NCI-H1092 (cell line): Measurements from ENCODE around the gene TRDN.
"Not testable (repeated sequence)": the region's sequence is repeated elsewhere in the genome, so short reads cannot be mapped to it uniquely, and the experiment has no call there.

ENCODE experiments used
- DNase-seq: peaks from one replicate; lab custom pipeline; 2025; lab: John Stamatoyannopoulos, UW

Gene TRDN

DNA sequence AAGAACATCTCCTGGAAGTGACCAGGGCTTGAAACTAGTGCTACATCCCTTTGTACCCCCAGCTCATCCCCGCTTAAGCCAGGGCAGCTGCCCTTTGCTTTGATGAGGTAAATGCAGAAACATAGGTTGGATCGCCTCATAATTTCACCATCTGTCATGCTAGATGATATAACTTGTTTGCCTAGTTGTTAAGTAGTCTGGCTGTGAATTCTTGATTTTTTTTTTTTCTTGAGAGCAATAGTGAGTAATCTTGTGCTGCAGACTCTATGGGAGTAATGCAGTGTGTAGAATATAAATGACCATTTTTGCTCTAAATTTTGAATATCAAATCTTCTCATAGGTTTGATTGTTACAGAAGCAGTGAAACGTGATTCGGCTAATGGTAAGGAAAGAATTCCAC lies 4.1 kb downstream of the TRDN start:
- no peak for DNase-seq

DNA sequence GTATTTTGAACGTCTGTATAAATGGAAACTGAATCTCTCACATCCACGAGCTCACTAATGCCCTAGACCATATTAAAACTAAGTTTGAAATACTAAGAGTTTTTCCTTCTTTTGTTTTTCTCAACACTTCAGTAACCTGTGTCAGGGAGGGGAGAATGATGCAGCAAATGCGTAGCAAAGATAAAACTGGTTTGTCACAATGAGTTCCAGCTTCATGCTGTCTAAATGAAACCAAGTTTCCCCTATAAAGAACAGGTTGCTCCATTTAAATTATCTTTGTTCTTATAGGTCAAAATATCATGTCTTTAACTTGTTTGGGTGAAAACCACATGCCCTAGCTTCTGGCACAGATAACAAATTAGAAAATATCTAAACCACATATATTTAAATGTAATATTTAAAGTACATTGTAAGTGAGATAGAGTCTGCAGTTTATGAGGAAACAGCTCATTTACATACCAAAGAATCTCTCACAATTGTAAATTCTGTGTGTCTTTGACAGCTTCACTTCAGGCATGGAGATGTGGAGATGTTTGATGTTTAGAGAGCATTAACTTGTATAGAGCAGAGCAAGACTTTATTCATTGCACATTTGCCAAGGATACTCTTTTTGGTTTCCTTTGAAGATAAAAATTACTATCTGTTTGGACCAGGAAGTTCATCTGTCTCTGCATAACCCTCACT lies 7.3 kb downstream of the TRDN start:
- DNase-seq, result no peak

DNA sequence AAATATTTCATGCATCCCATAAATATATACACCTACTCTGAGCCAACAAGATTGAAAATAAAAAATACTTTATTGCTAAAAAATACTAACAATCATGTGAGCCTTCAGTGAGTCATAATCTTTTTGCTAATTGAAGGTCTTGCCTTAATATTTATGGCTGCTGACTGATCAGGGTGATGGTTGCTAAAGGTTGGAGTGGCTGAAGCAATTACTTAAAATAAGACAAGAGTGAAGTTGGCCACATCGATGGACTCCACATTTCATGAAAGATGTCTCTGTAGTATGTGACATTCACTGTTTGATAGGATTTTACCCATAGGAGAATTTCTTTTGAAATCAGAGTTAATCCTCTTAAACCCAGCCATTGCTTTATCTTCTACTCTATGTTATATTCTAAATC lies 11.1 kb downstream of the TRDN start:
- DNase-seq, result no peak

DNA sequence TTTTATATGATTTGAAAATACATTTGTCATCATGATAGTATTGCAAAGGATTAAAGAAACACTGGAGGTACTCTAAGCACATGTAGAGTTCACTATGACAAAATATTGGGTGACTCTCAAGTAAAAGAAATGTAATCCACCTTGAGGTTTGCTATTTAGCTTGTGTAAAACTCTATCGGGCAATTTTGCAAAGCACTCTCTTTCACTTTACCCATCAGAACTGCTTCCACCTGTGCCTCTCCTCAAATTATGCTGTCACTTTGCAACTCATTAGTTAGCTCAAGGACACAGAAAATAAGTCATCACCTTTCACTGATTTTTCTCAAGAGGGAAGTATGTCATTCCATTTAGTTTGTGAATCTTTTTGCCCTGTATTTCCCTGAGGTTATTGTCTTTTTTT lies 14.0 kb downstream of the TRDN start:
- DNase-seq, result no peak

DNA sequence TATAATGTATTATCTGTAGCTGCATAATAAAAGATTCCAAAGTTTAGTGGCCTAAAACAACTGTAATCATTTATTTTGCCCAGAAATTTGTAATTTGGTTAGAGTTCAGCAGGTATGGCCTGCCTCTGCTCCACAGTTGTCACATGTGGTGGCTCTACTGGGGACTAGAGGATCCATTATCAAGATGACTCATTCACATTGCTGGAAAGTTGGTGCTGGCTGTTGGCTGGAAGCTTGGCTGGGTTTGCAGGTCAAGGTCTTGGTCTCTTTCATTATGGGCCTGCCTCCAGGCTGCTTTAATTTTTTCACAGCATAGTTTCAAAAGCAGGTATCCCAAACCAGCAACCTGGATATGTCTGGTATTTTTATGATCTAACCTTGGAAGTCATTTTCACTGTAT lies 17.6 kb downstream of the TRDN start:
- DNase-seq, result no peak

DNA sequence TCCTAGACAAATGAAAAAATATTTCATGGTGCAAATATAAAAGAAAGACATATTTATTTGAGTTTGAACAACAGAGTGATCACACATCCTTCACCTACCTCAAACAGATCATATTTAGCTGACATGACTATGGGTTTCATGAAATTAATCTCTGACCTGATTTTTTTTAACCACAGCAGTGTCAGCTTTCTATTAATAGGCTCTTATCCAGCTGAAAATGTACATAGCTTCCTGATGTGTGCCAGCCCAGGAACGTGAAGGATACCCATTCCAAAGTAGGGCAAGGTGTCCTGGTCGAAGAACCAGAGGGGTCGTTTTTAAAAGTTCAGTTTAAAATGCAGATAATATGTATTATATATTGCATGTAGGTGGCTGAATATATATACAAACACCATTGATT lies 19.8 kb downstream of the TRDN start:
- DNase-seq, result no peak

DNA sequence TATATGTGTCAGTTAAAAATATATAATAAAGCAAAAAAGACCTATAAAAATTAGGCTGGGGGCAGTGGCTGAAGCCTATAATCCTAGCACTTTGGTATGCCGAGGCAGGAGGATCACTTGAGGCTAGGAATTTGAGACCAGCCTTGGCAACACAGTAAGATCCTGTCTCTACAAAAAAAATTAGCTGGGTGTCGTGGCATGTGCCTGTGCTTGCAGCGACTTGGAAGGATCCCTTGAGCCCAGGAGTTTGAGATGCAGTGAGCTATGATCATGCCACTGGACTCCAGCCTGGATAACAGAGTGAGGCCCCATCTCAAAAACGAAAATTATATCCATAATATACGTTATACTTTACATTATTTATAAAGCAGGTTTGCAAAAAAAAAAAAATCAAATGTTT lies 20.7 kb downstream of the TRDN start:
- DNase-seq, result no peak

DNA sequence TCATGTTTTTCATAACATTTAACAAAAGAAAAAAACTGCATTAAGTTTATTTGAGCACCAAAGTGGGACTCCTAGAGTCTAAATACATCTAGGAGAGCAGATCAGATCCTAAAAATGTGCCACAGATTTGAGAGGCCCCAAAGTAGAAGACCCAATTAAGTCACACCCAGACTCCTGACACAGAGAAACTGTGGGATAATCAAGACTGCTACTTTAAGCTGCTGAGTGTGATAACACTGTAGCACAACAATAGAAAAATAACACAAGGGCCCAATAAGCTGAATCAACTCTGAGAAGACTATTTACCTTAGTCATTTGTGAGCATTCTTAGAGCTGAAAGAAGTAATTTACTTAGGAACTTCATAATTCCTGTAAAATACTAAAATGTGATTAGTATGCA lies 26.0 kb downstream of the TRDN start:
- no peak for DNase-seq

DNA sequence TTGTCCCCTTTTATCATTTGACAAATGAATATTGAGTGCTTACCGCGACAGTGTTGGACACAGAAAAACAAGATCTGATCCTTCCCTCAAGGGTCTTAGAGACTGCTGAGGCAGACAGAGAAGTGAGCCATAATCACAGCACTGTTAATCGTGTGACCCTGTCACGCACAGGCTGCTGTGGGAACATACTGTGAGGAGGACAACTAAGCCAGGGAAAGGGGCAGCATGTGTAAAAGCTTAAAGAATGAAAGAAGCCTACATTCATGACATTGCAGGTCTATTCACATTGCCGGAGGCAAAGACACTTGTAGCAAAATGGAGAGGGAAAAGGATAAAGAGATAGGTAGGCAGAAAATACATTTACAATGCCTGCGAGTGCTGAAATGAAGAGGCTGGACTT lies 32.7 kb downstream of the TRDN start:
- no peak for DNase-seq

DNA sequence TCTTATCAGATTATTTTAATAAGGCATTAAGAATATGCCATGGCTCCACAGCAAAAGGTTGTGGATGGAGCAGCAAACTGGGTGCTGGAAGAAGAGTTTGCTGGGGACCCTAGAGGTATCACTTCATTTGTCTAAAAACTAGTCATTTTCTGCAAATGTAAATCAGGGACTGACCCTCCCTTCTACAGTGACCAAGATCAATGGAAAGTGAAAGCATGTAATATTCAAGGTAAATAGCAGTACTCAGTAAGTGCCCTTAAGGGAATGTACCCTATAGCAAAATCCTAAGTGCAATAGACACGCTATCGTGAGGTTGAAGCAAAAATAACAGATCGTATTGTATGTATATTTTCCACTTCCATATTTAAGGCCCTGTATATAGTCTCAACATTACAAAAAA lies 38.7 kb downstream of the TRDN start:
- DNase-seq, result no peak

DNA sequence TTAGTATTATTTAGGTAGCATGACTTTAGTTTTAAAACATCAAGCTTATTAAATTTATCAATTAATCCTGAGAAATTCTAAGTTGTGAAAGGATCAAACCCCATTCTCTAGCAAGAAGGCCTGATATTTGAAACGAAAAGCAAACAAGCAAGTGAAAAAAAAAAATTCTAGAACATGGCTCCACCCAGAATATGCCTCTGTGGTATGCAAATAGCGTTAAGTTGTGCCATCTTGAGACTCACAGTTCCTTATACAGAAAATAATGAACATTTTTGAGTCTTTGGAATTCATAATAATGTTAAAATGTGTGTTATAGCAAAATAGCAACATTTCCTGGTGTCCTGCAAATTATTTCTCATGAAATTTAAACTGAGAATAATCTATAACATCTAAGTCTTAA lies 42.0 kb downstream of the TRDN start:
- no peak for DNase-seq

DNA sequence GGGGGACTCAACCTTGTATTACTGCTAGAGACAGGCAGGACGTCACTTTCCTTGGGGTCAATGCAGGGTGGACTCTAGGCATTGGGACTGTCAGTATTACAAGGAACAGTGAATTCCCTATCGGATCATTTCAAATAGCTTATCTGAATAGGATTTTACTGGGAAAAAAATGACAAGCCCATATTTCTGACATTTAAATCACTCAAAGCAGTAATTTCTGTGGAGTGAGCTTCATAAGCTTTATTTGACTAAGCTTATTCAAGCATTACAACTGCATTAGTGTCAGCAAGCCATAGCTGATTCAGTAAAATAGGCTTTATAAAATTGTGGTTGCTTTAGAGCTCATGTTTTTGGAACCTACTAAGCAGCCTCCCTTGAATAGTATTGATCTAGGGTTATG lies 44.3 kb downstream of the TRDN start:
- no peak for DNase-seq

DNA sequence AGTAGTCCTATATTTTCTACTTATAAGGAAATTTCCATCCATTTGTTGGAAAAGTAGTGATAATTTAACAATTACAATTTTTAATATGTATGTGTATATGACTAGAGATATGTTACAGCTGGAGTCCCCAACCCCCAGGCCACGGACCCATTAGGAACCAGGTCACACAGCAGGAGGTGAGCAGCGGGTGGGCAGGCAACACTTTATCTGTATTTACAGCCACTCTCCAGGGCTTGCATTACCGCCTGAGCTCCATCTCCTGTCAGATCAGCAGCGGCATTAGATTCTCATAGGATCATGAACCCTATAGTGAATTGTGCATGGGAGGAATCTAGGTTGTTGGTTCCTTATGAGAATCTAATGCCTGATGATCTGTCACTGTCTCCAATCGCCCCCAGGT lies 46.8 kb downstream of the TRDN start:
- no peak for DNase-seq

DNA sequence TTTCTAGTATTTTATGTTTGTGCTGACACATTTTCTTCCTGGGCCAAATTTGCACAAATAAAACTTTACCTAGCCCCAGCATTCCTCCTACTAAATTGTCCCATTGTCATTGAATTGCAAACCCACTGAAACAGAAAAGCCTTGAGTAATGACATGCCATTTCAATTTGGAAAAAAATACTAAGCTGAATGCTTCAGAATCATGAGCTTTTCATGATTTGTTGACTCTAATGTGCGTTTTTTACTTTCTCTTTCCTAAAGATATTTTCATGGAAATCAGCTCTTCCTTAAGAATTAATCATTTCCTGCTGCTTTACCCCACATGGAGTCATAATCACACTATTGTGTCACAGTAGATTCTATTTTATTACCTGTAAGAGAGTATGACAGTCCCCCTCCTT lies 47.4 kb downstream of the TRDN start:
- DNase-seq, result no peak

DNA sequence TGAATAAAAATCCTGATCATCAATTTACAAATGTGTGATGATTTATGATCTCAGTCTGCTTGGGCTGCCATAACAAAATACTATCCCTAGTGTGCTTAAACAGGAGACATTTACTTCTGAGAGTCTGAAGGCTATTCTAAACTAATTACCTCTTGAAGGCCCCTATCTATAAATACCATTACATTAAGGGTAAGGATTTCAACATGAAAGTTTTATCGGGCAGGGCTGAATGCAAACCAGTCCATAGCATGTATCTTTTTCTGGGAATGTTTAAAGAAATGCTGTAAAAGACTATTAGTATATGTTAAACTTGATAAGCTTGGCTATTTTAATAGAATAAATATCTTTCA lies 48.2 kb downstream of the TRDN start:
- no peak for DNase-seq

DNA sequence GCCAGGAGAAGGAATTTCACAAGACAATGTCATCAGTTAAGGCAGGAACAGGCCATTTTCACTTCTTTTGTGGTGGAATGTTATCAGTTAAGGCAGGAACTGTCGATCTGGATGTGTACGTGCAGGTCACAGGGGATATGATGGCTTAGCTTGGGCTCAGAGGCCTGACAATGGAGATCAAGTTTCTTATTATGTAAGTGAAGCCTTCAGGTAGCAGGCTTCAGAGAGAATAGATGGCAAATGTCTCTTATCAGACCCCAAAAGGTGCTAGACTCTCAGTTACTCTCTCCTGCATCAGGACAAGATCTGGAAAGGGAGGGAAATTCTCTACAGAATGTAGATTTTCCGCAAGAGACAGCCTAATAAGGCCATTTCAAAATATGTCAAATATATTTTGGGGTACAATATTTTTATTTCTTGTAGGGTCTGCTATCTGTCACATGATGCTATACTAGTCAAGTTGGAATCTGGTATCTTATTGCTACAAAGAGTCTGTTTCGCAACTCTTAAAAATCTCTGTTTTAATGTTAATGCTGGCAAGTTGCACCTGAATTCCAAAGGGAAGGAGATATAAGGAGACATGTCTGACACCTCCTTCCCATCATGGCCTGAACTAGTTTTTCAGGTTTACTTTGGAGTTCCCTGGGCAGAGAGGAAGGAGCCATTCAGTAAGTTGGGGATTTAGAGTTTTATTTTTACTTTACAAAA lies 48.8 kb downstream of the TRDN start:
- no peak for DNase-seq

DNA sequence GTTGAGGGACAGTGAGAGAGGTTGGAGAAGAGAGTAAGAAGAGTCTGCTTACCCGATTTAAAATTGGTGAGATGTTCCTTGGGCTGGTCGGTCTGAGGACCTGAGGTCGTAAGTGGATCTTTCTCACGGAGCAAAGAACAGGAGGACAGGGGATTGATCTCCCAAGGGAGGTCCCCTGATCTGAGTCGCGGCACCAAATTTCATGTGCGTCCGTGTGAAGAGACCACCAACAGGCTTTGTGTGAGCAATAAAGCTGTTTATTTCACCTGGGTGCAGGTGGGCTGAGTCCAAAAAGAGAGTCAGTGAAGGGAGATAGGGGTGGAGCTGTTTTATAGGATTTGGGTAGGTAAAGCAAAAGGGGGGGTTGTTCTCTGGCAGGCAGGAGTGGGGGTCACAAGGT lies 49.3 kb downstream of the TRDN start:
- DNase-seq, result not testable (repeated sequence)

DNA sequence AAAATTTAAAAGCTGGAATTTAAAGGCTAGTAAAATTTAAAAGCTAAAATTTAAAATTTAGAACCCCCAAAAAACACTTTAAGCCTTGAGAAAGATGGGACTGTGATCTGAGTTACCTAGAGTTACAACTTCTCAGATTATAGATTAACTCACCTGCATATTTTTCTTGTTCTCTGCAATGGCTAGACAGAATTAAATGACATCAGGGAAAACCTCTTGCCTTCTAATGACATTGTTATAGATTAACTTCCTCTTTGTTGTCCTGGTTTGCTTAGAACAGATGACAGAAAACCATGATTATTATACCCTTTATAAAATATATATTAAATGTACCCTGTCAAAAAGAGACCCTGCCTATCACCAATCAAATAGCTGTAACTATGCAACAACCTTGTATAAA lies 56.4 kb downstream of the TRDN start:
- DNase-seq, result no peak

DNA sequence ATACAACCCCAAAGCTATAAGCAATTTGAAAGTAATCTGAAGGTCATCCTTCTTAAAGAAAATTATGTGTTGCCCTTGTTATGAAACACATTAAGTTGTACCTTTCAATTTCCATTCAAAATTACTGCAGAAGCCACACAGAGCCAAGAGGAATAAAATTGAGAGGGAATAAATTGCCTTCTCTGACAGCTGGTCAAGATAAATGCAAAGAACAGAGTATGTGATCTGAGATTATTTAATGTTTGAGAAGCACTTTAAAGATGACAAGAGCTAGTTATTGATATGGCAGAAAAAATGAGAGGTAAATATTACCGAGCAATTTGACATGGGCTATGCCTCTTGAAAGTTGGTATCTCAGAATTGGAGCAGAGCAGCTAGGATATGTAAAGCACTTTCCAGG lies 61.6 kb downstream of the TRDN start:
- no peak for DNase-seq

DNA sequence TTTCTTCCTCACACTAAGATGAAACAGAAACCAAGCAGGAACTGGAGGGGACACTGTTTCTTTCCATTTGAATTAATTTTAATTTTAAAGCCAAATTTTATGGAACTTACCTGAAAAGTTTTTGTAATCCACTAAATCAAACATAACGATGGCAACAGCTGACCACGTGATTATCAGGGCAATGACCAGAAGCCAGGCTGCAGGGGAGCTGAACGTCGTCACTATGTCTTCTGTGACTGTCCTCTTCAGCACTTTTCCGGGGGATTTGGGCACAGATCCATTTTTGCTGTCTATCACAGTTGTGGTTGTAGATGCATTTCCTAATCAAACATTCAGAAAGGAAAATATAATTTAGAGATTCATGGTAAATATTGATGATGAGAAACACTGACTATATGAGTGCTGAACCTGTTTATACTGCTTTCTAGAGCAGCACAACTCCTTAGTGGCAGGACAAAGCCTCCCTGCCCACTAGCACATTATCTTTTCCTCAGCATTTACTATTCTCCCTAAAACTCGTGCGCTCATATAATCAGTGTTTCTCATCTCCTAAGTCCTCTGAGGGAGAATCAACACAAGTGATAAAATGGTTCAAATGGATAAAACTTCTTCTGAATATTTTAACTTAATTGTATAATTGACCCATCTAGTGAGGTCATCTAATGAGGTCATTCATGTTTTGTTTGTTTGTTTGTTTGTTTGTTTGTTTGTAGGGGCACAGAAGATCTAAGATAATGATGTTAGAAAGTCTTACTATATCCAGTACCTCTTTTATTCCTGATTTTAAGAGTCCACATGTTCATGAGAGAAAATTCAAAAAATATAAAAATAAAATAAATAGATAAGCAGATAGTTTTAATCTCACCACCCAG lies 65.7 kb downstream of the TRDN start:
- no peak for DNase-seq

DNA sequence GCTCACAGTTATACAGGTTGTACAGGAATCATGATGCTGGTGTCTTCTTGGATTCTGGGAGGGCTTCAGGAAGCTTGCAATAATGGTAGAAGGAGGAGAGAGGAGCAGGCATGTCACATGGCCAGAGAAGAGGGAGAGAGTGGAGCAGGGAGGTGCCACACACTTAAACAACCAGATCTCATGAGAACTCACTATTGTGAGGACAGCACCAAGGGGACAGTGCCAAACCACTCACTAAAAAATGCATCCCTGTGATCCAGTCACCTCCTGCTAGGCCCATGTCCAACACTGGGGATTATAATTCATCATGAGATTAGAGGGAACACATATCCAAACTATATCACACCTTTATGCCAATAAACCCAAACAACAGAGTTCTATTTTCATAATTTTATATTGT lies 67.2 kb downstream of the TRDN start:
- no peak for DNase-seq

DNA sequence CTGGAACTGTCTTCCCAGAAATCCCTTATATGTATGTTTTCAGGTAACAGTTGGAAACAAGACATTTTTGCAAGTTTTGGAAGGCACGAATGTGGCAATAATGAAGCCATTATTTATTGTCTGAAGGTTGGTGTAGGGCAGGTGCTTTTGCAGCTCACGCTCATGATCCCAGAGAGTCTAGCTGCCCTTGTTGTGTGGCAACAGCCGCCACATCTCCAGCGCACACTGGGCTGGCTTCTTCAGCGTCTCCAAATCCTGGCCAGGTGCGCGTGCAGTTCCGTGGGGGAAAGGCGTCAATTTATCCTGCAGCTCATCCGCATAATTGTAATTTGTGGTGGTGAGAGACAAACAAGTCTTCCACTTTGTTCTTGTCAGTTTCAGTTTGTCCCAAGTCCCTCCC lies 71.2 kb downstream of the TRDN start:
- no peak for DNase-seq

DNA sequence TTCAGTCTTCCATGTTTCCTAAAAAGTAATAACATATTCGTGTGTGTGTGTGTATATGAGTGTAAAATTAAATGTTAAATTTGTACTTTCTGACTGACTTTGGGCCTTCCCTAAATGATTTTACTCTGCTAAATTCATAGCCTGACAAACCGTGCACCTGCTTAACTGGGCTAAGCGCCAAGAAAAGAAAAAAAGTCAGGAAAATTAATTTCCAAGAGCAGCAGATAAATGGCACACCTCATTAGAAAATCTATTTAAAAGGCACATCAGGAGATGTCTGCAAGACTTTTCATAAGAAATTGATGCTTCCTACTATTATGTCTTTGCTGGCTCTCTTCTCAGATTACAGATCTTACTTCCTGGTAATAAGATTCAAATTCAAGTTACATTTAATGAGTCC lies 72.4 kb downstream of the TRDN start:
- DNase-seq, result peak; percentile 54
